Measurements from ENCODE around the gene CIDEB. TPM values are rescaled to one million over a fixed set of nuclear protein-coding genes. Genes with fewer than 3 reads are reported as not detected.
A peak's percentile ranks its signal among the peaks of the same experiment; 100 is the strongest.

Gene CIDEB
- total RNA-seq, 1 experiment from 2014 or later, result 0.18 TPM

DNA sequence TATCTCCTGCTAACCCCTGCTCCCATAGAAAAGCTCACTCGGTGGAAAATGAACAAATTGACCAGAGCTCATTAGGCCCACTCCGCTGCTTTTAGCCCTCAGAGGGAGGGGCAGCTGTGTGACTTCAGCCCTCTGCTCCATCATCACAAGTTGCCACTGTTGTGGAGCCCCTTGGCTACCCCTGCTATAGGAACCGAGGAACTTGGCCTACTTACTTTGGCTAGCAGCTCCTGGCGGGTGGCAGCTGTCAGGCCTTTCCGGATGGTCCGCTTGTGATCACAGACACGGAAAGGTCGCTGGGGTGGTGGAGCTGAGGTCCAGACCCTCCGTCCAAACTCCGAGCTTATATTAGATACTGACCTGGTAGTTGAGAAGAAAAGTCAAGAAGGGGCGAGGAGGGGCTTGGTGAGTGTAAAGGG, 612 bp downstream of the CIDEB start:
- Histone ChIP-seq H3K27ac (ENCODE audit: low read length) (no peak overlapping the region), H3K4me1 (ENCODE audit: control insufficient read depth, insufficient read depth, low read length) (no peaks in the 10 kb centered on the region), H3K27me3 (ENCODE audit: control insufficient read depth, insufficient read depth, low read length) (no peaks in the 10 kb centered on the region), H3K9me3 (ENCODE audit: control insufficient read depth, insufficient read depth, low read depth, low read length) (no peaks in the 10 kb centered on the region), H3K4me3 (ENCODE audit: low read depth in 2 of 2, low read length in 2 of 2) (no peak overlapping the region), H3K36me3 (ENCODE audit: control insufficient read depth, insufficient read depth, low read length) (peaks cover 2% of the 10 kb centered on the region; the same call in 1 of the 2 replicates)
- ATAC-seq (no peak), DNase-seq (ENCODE audit: low read depth, low spot score) (no peak)
- BruUV-seq (replicated peaks), result TSS peak; percentile 63
- TF ChIP-seq POLR2AphosphoS5 (IDR thresholded peaks at IDR 0.05; ENCODE audit: low read depth, low read length) (no peak), SIN3A (IDR thresholded peaks at IDR 0.05; ENCODE audit: borderline replicate concordance, insufficient read depth, low read depth, low read length) (no peak), TCF7L2 (IDR thresholded peaks at IDR 0.05; ENCODE audit: low read depth, low read length) (no peak)
- TF ChIP-seq, protein P1, sequence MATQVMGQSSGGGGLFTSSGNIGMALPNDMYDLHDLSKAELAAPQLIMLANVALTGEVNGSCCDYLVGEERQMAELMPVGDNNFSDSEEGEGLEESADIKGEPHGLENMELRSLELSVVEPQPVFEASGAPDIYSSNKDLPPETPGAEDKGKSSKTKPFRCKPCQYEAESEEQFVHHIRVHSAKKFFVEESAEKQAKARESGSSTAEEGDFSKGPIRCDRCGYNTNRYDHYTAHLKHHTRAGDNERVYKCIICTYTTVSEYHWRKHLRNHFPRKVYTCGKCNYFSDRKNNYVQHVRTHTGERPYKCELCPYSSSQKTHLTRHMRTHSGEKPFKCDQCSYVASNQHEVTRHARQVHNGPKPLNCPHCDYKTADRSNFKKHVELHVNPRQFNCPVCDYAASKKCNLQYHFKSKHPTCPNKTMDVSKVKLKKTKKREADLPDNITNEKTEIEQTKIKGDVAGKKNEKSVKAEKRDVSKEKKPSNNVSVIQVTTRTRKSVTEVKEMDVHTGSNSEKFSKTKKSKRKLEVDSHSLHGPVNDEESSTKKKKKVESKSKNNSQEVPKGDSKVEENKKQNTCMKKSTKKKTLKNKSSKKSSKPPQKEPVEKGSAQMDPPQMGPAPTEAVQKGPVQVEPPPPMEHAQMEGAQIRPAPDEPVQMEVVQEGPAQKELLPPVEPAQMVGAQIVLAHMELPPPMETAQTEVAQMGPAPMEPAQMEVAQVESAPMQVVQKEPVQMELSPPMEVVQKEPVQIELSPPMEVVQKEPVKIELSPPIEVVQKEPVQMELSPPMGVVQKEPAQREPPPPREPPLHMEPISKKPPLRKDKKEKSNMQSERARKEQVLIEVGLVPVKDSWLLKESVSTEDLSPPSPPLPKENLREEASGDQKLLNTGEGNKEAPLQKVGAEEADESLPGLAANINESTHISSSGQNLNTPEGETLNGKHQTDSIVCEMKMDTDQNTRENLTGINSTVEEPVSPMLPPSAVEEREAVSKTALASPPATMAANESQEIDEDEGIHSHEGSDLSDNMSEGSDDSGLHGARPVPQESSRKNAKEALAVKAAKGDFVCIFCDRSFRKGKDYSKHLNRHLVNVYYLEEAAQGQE (IDR thresholded peaks at IDR 0.05; ENCODE audit: insufficient read depth in 1 of 2, low read depth in 2 of 2, low read length in 1 of 2), result no peak
- TF ChIP-seq, protein P2, sequence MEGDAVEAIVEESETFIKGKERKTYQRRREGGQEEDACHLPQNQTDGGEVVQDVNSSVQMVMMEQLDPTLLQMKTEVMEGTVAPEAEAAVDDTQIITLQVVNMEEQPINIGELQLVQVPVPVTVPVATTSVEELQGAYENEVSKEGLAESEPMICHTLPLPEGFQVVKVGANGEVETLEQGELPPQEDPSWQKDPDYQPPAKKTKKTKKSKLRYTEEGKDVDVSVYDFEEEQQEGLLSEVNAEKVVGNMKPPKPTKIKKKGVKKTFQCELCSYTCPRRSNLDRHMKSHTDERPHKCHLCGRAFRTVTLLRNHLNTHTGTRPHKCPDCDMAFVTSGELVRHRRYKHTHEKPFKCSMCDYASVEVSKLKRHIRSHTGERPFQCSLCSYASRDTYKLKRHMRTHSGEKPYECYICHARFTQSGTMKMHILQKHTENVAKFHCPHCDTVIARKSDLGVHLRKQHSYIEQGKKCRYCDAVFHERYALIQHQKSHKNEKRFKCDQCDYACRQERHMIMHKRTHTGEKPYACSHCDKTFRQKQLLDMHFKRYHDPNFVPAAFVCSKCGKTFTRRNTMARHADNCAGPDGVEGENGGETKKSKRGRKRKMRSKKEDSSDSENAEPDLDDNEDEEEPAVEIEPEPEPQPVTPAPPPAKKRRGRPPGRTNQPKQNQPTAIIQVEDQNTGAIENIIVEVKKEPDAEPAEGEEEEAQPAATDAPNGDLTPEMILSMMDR (IDR thresholded peaks at IDR 0.05), result no peak
- CTCF ChIA-PET, result interaction anchor here (0.6 to 0.8 kb wide), 2 partner anchors 36 to 132 kb away, joined by 4 to 6 read pairs; partner anchors contain the start of gene RABGGTA
- intact Hi-C loops (cut with micrococcal nuclease; ENCODE audit: unreplicated experiment) (no loop called here), in situ Hi-C loops (cut with HindIII; ENCODE audit: low pct_unique_long_range_greater_than_20kb, low sequenced_read_pairs) (no loop called here)
- POLR2A ChIA-PET, result no interaction called here

DNA sequence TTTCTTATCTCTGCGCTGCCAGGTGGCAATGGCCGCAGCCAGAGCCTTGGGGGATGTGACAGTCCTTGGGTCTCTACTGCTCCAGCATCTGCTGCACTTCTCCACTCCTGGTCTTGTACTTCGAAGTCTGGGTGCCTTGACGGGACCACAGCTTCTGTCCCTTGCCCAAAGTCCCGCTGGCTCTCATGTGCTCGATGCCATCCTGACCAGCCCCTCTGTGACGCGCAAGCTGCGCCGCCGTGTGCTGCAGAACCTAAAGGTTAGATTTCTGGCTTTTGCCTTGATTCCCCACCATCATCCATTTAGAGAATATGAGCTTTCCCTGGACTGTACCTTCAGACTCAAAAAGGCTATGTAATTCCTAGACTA, 3.8 kb downstream of the CIDEB start:
- ChIA-PET CTCF (no interaction called here), POLR2A (no interaction called here)
- H3K9me3 ChIP-seq (ENCODE audit: control insufficient read depth, insufficient read depth, low read depth, low read length), result no peaks in the 10 kb centered on the region
- H3K27me3 ChIP-seq (ENCODE audit: control insufficient read depth, insufficient read depth, low read length), result no peaks in the 10 kb centered on the region
- H3K27ac ChIP-seq (ENCODE audit: low read length), result no peak overlapping the region
- in situ Hi-C loops (cut with HindIII; ENCODE audit: low pct_unique_long_range_greater_than_20kb, low sequenced_read_pairs), result no loop called here
- intact Hi-C loops (cut with micrococcal nuclease; ENCODE audit: unreplicated experiment), result no loop called here
- ATAC-seq (no peak), DNase-seq (ENCODE audit: low read depth, low spot score) (no peak)
- no peak overlapping the region for H3K4me3 ChIP-seq (ENCODE audit: low read depth in 2 of 2, low read length in 2 of 2)
- peaks cover 9% of the 10 kb centered on the region; the same call in 1 of the 2 replicates for H3K36me3 ChIP-seq (ENCODE audit: control insufficient read depth, insufficient read depth, low read length)
- TF ChIP-seq TCF7L2 (IDR thresholded peaks at IDR 0.05; ENCODE audit: low read depth, low read length) (no peak), SIN3A (IDR thresholded peaks at IDR 0.05; ENCODE audit: borderline replicate concordance, insufficient read depth, low read depth, low read length) (no peak), POLR2AphosphoS5 (IDR thresholded peaks at IDR 0.05; ENCODE audit: low read depth, low read length) (no peak)
- TF ChIP-seq, protein P2 (IDR thresholded peaks at IDR 0.05), result no peak
- TF ChIP-seq, protein P1 (IDR thresholded peaks at IDR 0.05; ENCODE audit: insufficient read depth in 1 of 2, low read depth in 2 of 2, low read length in 1 of 2), result no peak
- peaks cover 7% of the 10 kb centered on the region; the same call in 1 of the 2 replicates for H3K4me1 ChIP-seq (ENCODE audit: control insufficient read depth, insufficient read depth, low read length)
- BruUV-seq (replicated peaks), result no TSS peak
